Stimulated activated CD4-positive, alpha-beta T cell treated with anti-CD3 and anti-CD28 coated beads, Interleukin-4, amount 100 ng/mL, for 24 hours (primary cell): ENCODE measurements around the gene USP35.
A peak's percentile ranks its signal among the peaks of the same experiment; 100 is the strongest.
"Not testable (repeated sequence)": the region's sequence is repeated elsewhere in the genome, so short reads cannot be mapped to it uniquely, and the experiment has no call there.

ENCODE experiments used
- DNase-seq: peaks from one replicate; pipeline ENCODE4 v3.0.0-alpha.2; 2020

The USP35 gene

DNA sequence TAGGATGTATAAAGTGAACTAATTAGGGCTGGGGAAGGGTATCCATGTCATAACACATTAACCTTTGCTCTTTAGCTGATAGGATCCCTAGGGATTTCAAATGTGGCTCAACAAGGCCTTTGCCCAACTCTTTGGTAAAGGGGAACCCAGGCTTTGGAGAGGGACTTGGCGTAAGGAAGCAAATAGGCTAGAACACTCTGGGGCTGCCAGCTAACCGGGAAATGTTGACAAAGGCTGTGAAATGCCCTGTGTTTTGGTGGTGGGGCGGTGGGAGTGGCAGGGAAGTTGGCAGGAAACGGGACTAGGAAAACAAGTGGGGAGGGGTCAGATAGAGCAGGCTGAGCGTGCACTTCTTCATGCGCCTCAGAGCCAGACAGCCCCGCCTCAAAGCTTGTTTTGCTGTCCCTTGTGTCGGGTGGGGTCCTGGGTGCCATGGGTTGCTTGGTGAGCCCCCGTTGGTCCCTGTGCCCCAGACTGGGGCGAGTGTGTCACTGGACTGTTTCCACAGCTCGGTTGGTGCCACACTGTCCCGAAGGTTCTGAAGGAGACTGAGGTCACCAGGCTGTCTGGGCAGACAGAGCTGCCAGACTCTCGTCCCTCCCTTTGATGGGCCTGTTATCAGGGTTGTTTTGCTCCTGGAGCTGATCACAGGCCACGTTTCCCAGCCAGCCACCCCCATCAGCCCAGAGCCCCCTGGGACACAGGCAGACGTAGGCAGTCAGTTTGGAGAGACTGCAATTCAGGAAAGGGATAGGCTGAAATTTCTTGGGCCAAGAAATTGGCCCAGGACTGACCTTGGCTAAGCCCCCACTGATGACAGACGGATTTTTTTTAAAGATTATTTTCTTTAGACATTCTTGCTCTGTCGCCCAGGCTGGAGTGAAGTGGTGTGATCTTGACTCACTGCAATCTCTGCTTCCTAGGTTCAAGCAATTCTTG, 19.9 kb upstream of the USP35 start:
- no peak for DNase-seq

DNA sequence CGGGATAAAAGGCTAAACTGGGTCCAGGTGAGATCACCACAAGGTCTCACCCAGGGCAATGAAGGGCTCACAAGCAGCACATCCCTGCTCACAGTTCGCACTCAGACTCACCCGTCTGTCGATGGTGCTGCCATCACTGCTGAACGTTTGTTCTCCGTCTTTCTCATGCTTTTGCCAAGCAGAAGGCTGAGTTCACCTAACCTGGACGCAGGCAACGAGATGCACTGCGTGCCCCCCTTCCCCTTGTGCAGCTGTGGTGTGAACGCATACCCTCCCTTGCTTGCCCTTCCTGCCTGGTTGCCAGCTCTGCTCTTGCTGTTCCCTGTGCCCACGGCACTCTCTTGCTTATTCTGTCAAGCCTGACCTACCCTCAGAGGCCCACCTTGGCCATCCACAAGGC, 18.3 kb upstream of the USP35 start:
- DNase-seq, result no peak

DNA sequence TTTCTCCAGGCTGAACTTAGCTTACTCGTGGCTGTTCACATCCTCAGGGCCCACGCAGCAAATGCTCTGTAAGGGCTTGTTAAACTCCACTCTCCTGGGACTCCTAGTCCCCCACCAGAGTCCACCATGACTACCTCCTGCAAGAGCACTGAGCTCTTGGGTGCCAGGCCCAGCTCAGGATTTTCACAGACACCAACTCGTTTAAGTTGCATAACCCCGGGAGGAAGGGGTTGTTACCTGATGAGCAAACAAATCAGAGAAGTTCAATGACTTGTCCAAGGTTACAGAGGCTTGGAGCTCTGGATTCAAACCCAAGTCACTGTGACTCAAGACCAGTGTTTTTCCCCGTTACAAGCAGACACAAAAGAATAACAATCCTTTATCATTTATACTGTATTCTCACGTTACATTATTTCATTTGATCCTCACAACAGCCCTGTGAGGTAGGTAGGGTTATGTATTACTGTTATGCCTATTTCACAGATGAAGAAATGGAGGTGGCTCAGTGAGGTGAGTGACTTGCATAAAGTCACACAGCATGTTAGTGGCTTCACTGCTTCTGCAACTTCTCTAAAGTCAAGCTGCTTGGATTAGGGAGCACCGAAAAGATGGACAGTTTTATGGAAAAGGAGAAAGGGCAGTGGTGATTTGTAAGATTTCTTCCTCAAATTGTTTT, 17.7 kb upstream of the USP35 start:
- no peak for DNase-seq

DNA sequence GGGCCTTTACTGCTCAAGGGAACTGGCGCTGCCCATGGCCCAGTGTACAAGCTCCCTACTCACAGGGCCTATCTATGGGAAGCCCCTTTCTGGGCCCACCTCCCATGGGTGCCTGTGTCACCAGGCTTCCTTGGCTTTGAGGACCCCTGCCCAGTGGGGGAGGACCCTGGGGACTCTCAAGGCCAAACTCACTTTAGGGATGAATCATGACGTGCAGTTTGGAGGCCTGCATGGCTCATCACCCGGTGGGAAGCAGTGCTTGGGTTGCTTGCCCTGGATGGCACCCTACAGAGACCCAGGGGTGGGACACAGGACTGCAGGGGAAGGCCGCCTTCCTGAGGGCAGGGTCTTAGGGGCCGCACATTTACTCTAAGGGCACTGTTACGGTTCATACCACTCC, 16.8 kb upstream of the USP35 start:
- no peak for DNase-seq

DNA sequence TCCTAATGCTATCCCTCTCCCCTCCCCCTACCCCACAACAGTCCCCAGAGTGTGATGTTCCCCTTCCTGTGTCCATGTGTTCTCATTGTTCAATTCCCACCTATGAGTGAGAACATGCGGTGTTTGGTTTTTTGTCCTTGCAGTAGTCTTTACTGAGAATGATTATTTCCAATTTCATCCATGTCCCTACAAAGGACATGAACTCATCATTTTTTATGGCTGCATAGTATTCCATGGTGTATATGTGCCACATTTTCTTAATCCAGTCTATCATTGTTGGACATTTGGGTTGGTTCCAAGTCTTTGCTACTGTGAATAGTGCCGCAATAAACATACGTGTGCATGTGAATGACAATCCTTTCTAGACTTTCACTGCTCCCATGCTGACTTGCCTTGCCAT, 12.9 kb upstream of the USP35 start:
- not testable (repeated sequence) for DNase-seq

DNA sequence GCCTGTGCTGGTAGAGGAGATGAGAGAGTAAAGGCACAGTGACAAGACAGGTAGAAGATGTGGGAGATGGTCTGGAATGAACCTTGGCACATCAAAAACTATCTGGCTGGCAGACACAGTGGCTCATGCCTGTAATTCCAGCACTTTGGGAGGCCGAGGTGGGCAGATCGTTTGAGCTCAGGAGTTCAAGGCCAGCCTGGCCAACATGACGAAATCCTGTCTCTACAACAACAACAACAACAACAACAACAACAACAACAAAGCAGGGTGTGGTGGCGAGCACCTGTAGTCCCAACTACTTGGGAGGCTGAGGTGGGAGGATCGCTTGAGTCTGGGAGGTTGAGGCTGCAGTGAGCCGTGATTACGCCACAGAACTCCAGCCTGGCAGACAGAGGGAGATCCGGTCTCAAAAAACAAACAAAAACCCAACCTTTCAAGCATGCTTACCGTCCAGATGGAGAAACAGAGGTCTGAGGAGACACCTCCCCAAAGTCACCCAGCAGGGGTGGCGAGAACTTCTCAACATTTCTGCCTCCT, 12.0 kb upstream of the USP35 start:
- no peak for DNase-seq

DNA sequence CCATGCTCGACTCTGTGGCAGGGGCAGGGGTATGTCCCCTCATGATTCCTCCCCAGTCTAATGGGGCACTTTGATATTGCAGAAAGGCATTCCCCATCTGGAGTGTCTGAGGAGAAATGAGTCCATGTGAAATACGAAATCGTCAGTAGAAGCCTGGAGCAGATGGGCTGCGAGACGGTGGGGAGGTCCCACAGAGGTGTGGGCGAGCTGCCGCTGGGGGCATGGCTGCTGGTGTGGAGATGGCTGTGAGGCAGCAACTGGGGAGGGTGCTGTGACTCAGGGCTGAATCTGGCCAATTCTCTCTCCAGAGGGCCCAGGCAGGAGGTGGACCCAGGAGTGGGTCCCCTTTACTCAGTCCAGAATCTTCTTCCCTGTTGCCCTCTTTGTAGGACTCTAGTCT, 11.5 kb upstream of the USP35 start:
- no peak for DNase-seq

DNA sequence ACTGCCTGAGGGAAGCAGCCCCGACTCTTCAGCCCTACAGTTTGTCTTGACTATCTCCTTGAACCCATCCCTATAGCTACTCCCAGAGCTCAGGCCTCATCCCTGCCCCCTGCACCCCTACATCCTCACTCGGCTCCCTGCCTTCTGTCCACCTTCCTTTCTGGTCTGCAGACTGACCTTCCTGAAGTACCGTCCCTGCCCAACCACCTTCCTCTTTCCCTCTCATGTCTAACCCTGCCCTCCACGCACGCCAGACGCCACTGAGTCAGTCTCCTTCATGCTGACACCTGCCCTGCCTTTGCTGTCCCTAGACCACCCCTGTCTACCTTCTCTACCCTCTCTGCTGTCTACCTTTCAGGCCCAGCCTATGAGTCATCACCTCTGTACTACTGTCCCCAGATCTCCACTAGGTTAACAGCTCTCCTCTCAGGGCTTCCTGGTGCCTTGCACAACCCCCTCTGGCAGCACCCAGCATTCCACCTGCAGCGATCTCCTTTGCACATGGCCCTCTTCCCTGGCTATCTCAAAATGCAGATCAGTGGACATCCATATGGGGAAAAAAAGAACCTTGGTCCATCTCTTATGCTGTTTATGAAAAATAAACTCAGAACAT, 9.2 kb upstream of the USP35 start:
- DNase-seq, result no peak

DNA sequence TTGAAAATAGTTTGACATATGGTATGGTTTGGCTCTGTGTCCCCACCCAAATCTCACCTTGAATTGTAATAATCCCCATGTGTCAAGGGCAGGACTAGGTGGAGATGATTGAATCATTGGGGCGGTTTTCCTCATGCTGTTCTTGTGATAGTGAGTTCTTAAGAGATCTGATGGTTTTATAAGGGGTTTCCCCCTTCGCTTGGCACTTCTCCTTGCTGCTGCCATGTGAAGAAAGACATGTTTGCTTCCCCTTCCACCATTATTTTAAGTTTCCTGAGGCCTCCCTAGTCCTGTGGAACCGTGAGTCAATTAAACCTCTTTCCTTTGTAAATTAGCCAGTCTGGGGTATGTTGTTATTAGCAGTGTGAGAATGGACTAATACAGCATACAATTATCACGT, 8.0 kb upstream of the USP35 start:
- DNase-seq, result no peak

DNA sequence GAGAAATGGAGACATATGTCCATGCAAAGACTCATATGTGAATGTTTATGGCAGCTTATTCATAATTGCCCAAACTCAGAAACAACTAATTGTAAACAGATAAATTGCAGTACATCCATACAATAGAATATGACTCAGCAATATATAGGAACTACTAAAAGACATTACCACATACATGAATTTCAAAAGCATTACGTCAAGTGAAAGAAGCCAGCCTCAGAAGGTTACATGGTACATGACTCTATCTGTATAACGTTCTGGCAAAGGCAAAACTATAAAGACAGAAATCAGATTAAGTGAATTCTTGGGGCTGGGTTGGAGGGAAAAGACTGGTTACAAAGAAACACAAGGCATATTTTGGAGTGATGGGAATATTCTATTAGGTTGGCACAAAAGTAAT, 7.5 kb upstream of the USP35 start:
- DNase-seq, result no peak

DNA sequence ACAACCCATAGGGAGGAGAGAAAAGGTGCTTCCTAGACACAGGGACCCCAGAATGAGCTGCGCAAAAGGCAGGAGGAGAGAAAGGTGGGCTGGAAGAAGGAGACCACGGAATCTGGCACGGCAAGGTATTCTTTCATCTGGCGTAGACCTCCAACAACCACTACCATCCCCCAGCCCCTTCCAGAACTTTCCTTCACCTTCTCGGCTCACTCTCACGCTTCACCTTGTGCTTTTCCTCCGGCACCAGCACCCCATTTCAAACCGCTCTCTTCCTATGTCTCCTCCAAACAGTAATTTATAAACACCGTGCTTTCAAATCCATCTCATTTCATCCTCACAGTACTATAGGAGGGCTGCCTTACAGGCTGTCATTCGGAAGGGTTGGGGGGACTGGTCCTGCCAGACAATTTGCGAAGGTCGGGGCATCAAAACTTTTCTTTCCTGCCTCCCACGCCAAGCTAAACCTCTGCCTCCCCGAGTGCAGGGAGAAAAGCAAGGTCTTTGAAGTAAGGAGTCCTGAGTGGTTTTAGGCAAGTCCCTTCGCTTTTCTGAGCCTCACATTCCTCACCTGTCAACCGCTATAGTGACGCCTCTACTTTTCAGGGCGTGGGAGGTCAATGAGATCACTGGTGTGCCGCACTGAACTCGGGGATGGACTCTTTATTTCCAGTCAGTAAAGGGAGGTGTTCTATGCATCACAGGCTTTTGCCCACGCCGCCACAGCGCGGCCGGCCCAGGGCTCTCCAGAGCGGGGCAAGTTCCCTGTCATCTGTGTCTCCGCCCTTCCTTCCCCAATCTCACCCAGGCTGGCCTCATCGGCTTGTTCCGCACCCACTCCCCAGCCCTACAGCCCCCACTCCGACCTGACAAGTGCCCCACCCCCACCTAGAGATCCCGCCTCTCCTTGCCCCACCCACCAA, 1.1 kb upstream of the USP35 start:
- peak; percentile 83 for DNase-seq

DNA sequence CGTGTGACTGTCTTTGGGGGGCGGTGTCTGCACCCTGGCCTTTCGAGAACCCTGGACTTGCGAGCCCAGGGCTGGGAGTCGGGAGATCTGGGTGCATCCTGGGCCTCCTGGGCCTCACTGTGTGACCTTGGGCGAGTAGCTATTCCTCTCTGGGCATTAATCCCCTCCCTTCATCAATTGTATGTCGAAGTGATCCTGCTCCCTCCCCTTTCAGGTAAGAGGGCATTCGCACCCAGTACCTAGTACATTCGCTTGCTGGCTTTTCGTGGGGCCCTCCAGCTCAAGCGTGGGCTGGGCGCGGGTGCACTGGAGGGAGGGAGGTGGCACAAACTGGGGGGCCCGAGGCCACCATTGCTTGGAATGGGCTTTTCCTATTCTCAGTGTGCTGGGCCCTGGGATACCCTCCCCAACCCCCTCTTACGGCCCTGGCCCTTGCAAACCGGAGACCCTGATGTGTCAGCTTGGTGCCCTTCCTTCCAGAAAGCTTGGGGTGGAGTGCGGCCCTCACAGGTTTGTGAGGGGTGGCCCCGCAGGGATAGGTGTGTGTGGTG, 530 bp downstream of the USP35 start:
- DNase-seq, result no peak

DNA sequence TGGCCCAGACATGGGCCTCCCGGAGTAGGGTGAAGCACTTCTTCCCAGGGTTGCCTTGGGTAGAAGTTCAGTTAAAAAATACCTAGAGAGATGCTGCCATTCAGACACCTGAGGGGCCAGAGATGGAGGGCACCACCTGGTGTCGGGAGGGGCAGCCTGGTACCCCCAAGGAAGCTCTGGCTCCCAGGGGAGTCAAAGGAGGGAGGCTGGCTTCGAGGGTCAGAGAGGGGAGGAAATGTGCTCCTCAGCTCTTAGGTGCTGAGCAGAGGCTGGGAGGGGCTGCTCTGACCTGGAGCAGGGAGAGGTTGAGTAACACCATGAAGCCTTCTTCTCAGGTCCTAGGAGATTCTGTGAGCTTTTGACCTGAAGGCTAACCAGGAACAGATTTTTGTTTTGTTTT, 1.1 kb downstream of the USP35 start:
- no peak for DNase-seq

DNA sequence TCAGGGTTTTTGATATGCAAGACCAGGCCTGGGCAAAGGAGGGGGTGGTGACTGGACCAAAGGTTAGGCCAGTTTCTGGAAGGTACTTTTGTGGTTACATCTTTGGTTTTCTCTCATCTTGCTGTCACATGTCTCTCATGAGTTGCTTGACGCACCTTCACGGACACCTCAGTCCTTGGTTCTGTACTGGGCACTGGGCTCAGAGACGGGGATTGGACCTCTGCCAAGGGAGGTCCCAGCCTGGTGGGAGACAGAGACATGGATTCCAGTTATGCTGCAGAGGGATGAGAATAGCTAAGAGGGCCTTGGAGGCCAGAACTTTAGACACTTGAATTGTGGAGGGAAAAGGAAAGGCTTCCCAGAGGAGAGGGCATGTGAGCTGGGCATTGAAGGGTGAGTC, 1.7 kb downstream of the USP35 start:
- DNase-seq, result no peak

DNA sequence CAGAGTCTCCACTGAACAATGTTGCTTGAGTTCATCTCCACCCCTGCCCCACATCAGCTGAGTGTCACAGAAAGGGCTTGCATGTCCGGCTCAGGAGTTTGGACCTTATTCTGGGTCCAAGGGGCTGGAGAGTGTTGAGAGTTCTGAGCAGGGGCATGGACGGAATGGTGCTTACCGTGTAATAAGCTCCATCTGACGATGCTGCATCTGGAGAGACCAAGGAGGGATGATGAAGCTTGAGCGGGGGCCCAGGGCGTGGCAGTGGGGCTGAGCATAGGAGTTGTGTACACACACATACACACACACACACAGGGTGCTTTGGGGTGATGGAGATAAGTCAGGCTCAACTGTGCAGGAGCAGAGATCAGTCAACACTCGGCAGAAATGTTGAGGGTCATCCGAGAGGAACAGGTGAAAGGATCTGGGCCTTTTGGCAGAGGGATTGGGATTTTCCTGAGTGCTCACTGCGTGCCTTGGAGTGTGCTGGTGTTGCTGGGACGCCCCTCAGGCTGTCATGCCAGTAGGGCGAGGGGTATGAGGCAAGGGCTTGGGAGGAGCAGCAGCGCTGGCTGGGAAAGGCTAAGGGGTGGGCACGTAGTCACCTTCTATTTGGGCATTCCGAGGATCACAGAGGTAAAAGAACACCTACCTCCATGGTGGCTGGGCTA, 2.3 kb downstream of the USP35 start:
- DNase-seq, result no peak

DNA sequence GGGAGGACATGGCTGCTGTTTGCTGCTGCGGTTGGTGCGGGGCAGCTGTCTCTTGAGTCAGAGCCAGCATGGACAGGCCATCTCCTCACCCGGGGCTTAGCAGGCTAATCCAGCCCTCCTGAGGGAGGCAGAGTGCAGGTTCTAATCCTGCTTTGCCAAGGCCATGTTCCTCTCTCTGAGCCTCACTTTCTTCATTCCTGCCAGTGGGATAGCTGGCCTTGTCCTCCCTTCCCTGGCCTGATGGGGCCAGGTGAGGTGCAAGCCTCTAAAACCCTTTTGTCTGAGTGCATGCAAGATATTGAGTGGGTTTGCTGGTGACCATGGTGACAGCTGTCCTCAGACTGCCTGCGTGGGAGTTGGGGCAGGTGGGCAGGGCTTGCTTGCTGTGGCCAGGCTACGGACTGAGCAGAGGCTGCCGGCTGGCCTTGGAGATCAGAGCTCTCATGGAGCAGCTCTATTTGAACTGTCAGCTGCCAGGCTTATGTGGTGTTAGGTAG, 3.6 kb downstream of the USP35 start:
- no peak for DNase-seq

DNA sequence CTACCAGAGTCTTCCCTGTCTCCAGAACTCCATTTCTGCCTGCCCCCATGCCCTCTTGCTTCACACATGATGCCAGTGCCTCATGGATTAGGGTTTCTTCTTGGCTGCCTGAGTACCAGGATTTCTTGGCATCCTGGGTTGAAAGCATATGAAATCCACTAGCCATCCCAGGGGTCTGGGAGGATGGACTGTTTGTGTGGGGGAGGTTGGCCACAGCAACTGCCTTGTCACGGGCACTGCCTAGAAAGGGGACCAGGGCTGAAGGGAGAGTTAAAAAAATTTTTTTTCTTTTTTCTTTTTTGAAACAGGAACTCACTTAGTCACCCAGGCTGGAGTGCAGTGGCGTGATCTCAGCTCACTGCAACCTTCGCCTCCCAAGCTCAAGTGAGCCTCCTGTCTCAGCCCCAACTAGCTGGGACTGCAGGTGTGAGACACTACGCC, 4.2 kb downstream of the USP35 start:
- DNase-seq, result no peak

DNA sequence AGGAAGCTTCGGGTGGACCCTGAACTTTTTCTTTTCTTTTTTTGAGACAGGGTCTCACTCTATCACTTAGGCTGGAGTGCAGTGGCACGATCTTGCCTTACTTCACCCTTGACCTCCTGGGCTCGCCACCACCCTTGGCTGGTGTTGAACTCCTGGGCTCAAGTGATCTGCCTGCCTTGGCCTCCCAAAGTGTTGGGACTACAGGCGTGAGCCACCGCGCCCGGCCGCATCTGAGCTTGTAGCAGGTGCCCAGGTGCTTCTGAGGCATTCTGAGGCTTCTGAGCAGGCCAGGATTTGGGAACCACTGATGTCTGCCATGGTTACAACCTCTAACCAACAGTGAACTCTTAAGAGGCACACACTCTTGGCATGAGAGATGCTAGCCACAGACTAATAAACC, 5.1 kb downstream of the USP35 start:
- DNase-seq, result no peak

DNA sequence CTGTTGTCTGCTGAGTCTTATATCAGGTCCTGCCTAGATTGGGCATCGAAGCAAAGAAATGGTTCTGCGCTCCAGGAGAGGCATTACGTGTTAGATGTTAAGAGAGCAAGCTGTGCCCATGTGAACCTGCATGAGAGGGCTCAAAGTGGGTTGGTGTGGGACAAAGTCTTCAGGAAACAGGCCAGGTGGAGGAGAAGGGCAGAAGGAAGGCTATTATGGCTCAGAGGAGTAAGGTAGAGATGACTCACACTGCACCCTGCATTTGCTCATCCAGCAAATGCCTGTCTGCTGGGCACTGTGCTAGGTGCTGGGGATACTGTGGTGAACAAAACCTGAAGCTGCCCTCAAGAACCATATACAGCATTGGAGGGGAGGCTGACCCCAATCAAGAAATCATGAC, 5.8 kb downstream of the USP35 start:
- DNase-seq, result no peak

DNA sequence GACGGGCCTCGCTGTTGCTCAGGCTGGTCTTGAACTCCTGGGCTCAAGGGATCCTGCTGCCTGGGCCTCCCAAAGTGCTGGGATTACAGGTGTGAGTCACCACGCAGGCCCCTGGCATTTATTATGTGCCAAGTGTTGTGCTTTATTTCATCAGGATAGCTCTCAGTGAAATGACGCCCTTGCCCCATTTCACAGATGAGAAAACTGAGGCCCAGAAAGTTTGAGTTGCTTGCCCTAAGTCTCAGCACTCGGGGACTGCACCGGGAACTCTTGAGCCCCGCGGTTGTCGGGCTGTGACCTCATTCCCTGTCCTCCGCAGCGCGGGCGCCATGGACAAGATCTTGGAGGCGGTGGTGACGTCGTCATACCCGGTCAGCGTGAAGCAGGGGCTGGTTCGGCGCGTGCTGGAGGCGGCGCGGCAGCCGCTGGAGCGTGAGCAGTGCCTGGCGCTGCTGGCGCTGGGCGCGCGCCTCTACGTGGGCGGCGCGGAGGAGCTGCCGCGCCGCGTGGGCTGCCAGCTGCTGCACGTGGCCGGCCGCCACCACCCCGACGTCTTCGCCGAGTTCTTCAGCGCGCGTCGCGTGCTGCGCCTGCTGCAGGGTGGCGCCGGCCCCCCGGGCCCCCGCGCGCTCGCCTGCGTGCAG, 7.3 kb downstream of the USP35 start:
- no peak for DNase-seq

DNA sequence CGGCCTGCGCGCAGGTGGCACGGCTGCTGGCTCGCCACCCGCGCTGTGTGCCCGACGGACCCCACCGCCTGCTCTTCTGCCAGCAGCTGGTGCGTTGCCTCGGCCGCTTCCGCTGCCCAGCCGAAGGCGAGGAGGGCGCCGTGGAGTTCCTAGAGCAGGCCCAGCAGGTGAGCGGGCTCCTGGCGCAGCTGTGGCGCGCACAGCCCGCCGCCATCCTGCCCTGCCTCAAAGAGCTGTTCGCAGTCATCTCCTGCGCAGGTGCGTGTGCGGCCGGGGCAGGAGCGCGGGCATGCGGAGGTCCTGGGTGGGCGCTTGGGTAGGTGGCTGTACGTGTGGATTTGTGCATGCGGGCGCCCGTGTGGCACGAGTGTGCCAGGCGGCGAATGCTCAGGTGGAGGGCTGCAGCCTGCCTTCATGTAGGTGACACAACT, 8.0 kb downstream of the USP35 start:
- DNase-seq, result no peak
